Activated T-helper 17 cell treated with anti-CD3 and anti-CD28 coated beads, Interleukin-2, amount 50 U/mL, for 72 hours (primary cell): Measurements from ENCODE around the gene TPT1. TPM values are rescaled to one million over a fixed set of nuclear protein-coding genes. Genes with fewer than 3 reads are reported as not detected.

Experiments used
- ATAC-seq: fragments of 150-1000 bp; cut with Tn5 transposase; replicated peaks from 2 replicates; pipeline ENCODE4 v1.10.0; 2021; ENCODE audit warnings: mild to moderate bottlenecking, moderate library complexity
- H3K27ac Mint-ChIP-seq: one replicate; pipeline ENCODE4 v1.8.0; 2022; ENCODE audit warnings: mixed read lengths
- H3K27me3 Mint-ChIP-seq: one replicate; pipeline ENCODE4 v1.8.0; 2022; ENCODE audit warnings: mixed read lengths
- H3K36me3 Mint-ChIP-seq: one replicate; pipeline ENCODE4 v1.8.0; 2022; ENCODE audit warnings: low read depth, mild to moderate bottlenecking, mixed read lengths
- H3K4me1 Mint-ChIP-seq: one replicate; pipeline ENCODE4 v1.8.0; 2022; ENCODE audit warnings: mixed read lengths
- H3K4me3 Mint-ChIP-seq: one replicate; pipeline ENCODE4 v1.8.0; 2022; ENCODE audit warnings: mild to moderate bottlenecking, mixed read lengths
- H3K9me3 Mint-ChIP-seq: one replicate; pipeline ENCODE4 v1.8.0; 2022; ENCODE audit warnings: mixed read lengths
- total RNA-seq, 2 donors: library from RNA; stranded (reverse); gene quantifications; one replicate each; pipeline ENCODE4 v1.2.3, GENCODE V29; 2022

The TPT1 gene
- total RNA-seq, 2 donors from 2014 or later, result 3,139 to 4,606 TPM

GRCh38 chr13:45374917-45375316 lies 33.9 kb upstream of the TPT1 start:
- peaks cover 9% of the 10 kb centered on the region for H3K36me3 Mint-ChIP-seq
- no peak overlapping the region for H3K4me3 Mint-ChIP-seq
- no peaks in the 10 kb centered on the region for H3K9me3 Mint-ChIP-seq
- no peak overlapping the region for H3K27ac Mint-ChIP-seq
- peak; percentile 51 for ATAC-seq
- H3K4me1 Mint-ChIP-seq, result no peaks in the 10 kb centered on the region
- H3K27me3 Mint-ChIP-seq, result no peaks in the 10 kb centered on the region

GRCh38 chr13:45373162-45373547 lies 32.2 kb upstream of the TPT1 start:
- Mint-ChIP-seq H3K4me1 (peaks cover 13% of the 10 kb centered on the region), H3K9me3 (no peaks in the 10 kb centered on the region), H3K27me3 (no peaks in the 10 kb centered on the region), H3K36me3 (peaks cover 19% of the 10 kb centered on the region), H3K27ac (peak overlapping the region; percentile 34), H3K4me3 (no peak overlapping the region)
- no peak for ATAC-seq

GRCh38 chr13:45372189-45373161 lies 31.5 kb upstream of the TPT1 start:
- Mint-ChIP-seq H3K27ac (peak overlapping the region; percentile 34), H3K27me3 (no peaks in the 10 kb centered on the region)

GRCh38 chr13:45370922-45371406 lies 30.0 kb upstream of the TPT1 start:
- ATAC-seq, result no peak
- Mint-ChIP-seq H3K4me1 (peaks cover 26% of the 10 kb centered on the region), H3K9me3 (no peaks in the 10 kb centered on the region), H3K36me3 (peaks cover 19% of the 10 kb centered on the region), H3K27ac (no peak overlapping the region), H3K4me3 (no peak overlapping the region), H3K27me3 (no peaks in the 10 kb centered on the region)

More at GRCh38 chr13:45372189-45373161, 31.5 kb upstream of the TPT1 start:
- no peak for ATAC-seq
- H3K36me3 Mint-ChIP-seq, result peaks cover 19% of the 10 kb centered on the region
- H3K4me1 Mint-ChIP-seq, result peaks cover 17% of the 10 kb centered on the region
- no peaks in the 10 kb centered on the region for H3K9me3 Mint-ChIP-seq
- no peak overlapping the region for H3K4me3 Mint-ChIP-seq

GRCh38 chr13:45369116-45369515 lies 28.1 kb upstream of the TPT1 start:
- Mint-ChIP-seq H3K9me3 (no peaks in the 10 kb centered on the region), H3K4me1 (peaks cover 27% of the 10 kb centered on the region), H3K4me3 (peak overlapping the region; percentile 66), H3K27ac (peak overlapping the region; percentile 91), H3K36me3 (peaks cover 25% of the 10 kb centered on the region), H3K27me3 (no peaks in the 10 kb centered on the region)
- no peak for ATAC-seq

- peak overlapping the region; percentile 66 for H3K4me3 Mint-ChIP-seq
- peak overlapping the region; percentile 91 for H3K27ac Mint-ChIP-seq
- H3K4me1 Mint-ChIP-seq, result peaks cover 32% of the 10 kb centered on the region
- ATAC-seq, result no peak
- H3K9me3 Mint-ChIP-seq, result no peaks in the 10 kb centered on the region
- no peaks in the 10 kb centered on the region for H3K27me3 Mint-ChIP-seq
- peaks cover 31% of the 10 kb centered on the region for H3K36me3 Mint-ChIP-seq
These were observed 27.6 kb upstream of the TPT1 start for GRCh38 chr13:45368571-45368970.

GRCh38 chr13:45368005-45368404 lies 27.0 kb upstream of the TPT1 start:
- H3K27me3 Mint-ChIP-seq, result no peaks in the 10 kb centered on the region

GRCh38 chr13:45367358-45367757 lies 26.4 kb upstream of the TPT1 start:
- H3K4me1 Mint-ChIP-seq, result peaks cover 41% of the 10 kb centered on the region
- peak overlapping the region; percentile 66 for H3K4me3 Mint-ChIP-seq
- H3K27me3 Mint-ChIP-seq, result no peaks in the 10 kb centered on the region
- H3K9me3 Mint-ChIP-seq, result peaks cover 3% of the 10 kb centered on the region
- ATAC-seq, result peak; percentile 100
- H3K36me3 Mint-ChIP-seq, result peaks cover 33% of the 10 kb centered on the region
- H3K27ac Mint-ChIP-seq, result peak overlapping the region; percentile 91

More at GRCh38 chr13:45368005-45368404, 27.0 kb upstream of the TPT1 start:
- Mint-ChIP-seq H3K9me3 (no peaks in the 10 kb centered on the region), H3K4me1 (peaks cover 36% of the 10 kb centered on the region), H3K36me3 (peaks cover 34% of the 10 kb centered on the region), H3K27ac (peak overlapping the region; percentile 91), H3K4me3 (peak overlapping the region; percentile 66)
- peak; percentile 60 for ATAC-seq

- H3K9me3 Mint-ChIP-seq, result peaks cover 3% of the 10 kb centered on the region
- H3K27me3 Mint-ChIP-seq, result no peaks in the 10 kb centered on the region
- peaks cover 49% of the 10 kb centered on the region for H3K36me3 Mint-ChIP-seq
- H3K4me3 Mint-ChIP-seq, result no peak overlapping the region
- no peak overlapping the region for H3K27ac Mint-ChIP-seq
- no peak for ATAC-seq
- H3K4me1 Mint-ChIP-seq, result peaks cover 49% of the 10 kb centered on the region
These were observed 24.5 kb upstream of the TPT1 start for GRCh38 chr13:45365558-45365885.

- no peaks in the 10 kb centered on the region for H3K27me3 Mint-ChIP-seq
- peaks cover 52% of the 10 kb centered on the region for H3K36me3 Mint-ChIP-seq
- no peak overlapping the region for H3K4me3 Mint-ChIP-seq
- H3K9me3 Mint-ChIP-seq, result peaks cover 3% of the 10 kb centered on the region
- H3K27ac Mint-ChIP-seq, result peak overlapping the region; percentile 26
- ATAC-seq, result no peak
- peaks cover 49% of the 10 kb centered on the region for H3K4me1 Mint-ChIP-seq
These were observed 24.0 kb upstream of the TPT1 start for GRCh38 chr13:45364876-45365557.

GRCh38 chr13:45362939-45363338 lies 22.0 kb upstream of the TPT1 start:
- no peaks in the 10 kb centered on the region for H3K27me3 Mint-ChIP-seq
- H3K4me1 Mint-ChIP-seq, result peaks cover 38% of the 10 kb centered on the region
- H3K36me3 Mint-ChIP-seq, result peaks cover 60% of the 10 kb centered on the region
- peaks cover 3% of the 10 kb centered on the region for H3K9me3 Mint-ChIP-seq
- no peak overlapping the region for H3K4me3 Mint-ChIP-seq
- peak overlapping the region; percentile 18 for H3K27ac Mint-ChIP-seq
- no peak for ATAC-seq

- no peaks in the 10 kb centered on the region for H3K27me3 Mint-ChIP-seq
- peaks cover 3% of the 10 kb centered on the region for H3K9me3 Mint-ChIP-seq
- peaks cover 36% of the 10 kb centered on the region for H3K4me1 Mint-ChIP-seq
- peak; percentile 74 for ATAC-seq
- H3K4me3 Mint-ChIP-seq, result peak overlapping the region; percentile 25
- peaks cover 71% of the 10 kb centered on the region for H3K36me3 Mint-ChIP-seq
- H3K27ac Mint-ChIP-seq, result peak overlapping the region; percentile 85
These were observed 20.7 kb upstream of the TPT1 start for GRCh38 chr13:45361596-45362206.

GRCh38 chr13:45356966-45357672 lies 16.1 kb upstream of the TPT1 start:
- Mint-ChIP-seq H3K27ac (peak overlapping the region; percentile 82), H3K27me3 (no peaks in the 10 kb centered on the region), H3K9me3 (no peaks in the 10 kb centered on the region), H3K4me3 (no peak overlapping the region), H3K36me3 (peaks cover 87% of the 10 kb centered on the region), H3K4me1 (peaks cover 17% of the 10 kb centered on the region)
- ATAC-seq, result peak; percentile 84

GRCh38 chr13:45353895-45354294 lies 12.9 kb upstream of the TPT1 start:
- H3K36me3 Mint-ChIP-seq, result peaks cover 91% of the 10 kb centered on the region
- peaks cover 16% of the 10 kb centered on the region for H3K4me1 Mint-ChIP-seq
- no peaks in the 10 kb centered on the region for H3K27me3 Mint-ChIP-seq
- no peak overlapping the region for H3K4me3 Mint-ChIP-seq
- no peaks in the 10 kb centered on the region for H3K9me3 Mint-ChIP-seq
- H3K27ac Mint-ChIP-seq, result no peak overlapping the region
- ATAC-seq, result no peak
